ENCODE results near the gene DLGAP5.

- peak in 2 of 3 donors; percentile 10 to 15 for TF ChIP-seq CTCF (IDR thresholded peaks at IDR 0.05)
- TF ChIP-seq POLR2A (IDR thresholded peaks at IDR 0.05) = no peak
- TF ChIP-seq POLR2AphosphoS5 (IDR thresholded peaks at IDR 0.05) = peak in 1 of 3 donors; percentile 36
Observed at GRCh38 chr14:55131370-55132137, 59.8 kb downstream of the DLGAP5 start.
